ENCODE results near the gene CTSK. TPM values are rescaled to one million over a fixed set of nuclear protein-coding genes. Genes with fewer than 3 reads are reported as not detected.
"Not testable (repeated sequence)": the region's sequence is repeated elsewhere in the genome, so short reads cannot be mapped to it uniquely, and the experiment has no call there.

The CTSK gene
- total RNA-seq, 1 donor from 2014 or later = 2.8 TPM

GRCh38 chr1:150765977-150766301, 42.1 kb downstream of the CTSK start:
- not testable (repeated sequence) for DNase-seq (ENCODE audit: low spot score); H3K27me3 Mint-ChIP-seq (ENCODE audit: low read depth); H3K9me3 Mint-ChIP-seq
- peak overlapping the region; percentile 85 for H3K4me3 Mint-ChIP-seq (ENCODE audit: low read depth)
- peaks cover 27% of the 10 kb centered on the region for H3K36me3 Mint-ChIP-seq (ENCODE audit: low read depth)
- peak overlapping the region; percentile 88 for H3K27ac Mint-ChIP-seq
- intact Hi-C loops (cut with micrococcal nuclease) = loop anchor here (10.0 kb wide), 1 partner anchor 201 kb away; no protein-coding TSS in a partner anchor
- H3K4me1 Mint-ChIP-seq (ENCODE audit: low read depth) = peaks cover 32% of the 10 kb centered on the region

- Mint-ChIP-seq H3K9me3 (peaks cover 3% of the 10 kb centered on the region), H3K4me3 (ENCODE audit: low read depth) (peak within 1 kb of the TSS; percentile 85), H3K4me1 (ENCODE audit: low read depth) (peaks cover 27% of the 10 kb centered on the region), H3K36me3 (ENCODE audit: low read depth) (peaks cover 32% of the 10 kb centered on the region), H3K27me3 (ENCODE audit: low read depth) (peaks cover 1% of the 10 kb centered on the region), H3K27ac (peak within 1 kb of the TSS; percentile 88)
- DNase-seq (ENCODE audit: low spot score) = no peak
- intact Hi-C loops (cut with micrococcal nuclease) = loop anchor here (10.0 kb wide), 1 partner anchor 201 kb away; no protein-coding TSS in a partner anchor
These were observed 42.6 kb downstream of the CTSK start, which contains the start of gene CTSS for GRCh38 chr1:150765296-150765976. Gene CTSS, minus strand, starts transcription at chr1:150765778. Its CDS starts 1,015 bp downstream, at chr1:150764763.

- no peak for DNase-seq (ENCODE audit: low spot score)
- intact Hi-C loops (cut with micrococcal nuclease) = loop anchor here (5.0 to 10.0 kb wide), 2 partner anchors 67 to 200 kb away; partner anchors contain the start of gene GOLPH3L
- Mint-ChIP-seq H3K27me3 (ENCODE audit: low read depth) (peaks cover 1% of the 10 kb centered on the region), H3K4me1 (ENCODE audit: low read depth) (peaks cover 29% of the 10 kb centered on the region), H3K9me3 (peaks cover 6% of the 10 kb centered on the region), H3K4me3 (ENCODE audit: low read depth) (peak overlapping the region; percentile 85), H3K27ac (peak overlapping the region; percentile 88), H3K36me3 (ENCODE audit: low read depth) (peaks cover 40% of the 10 kb centered on the region)
These were observed 43.4 kb downstream of the CTSK start for GRCh38 chr1:150764617-150765101.

- peaks cover 29% of the 10 kb centered on the region for H3K4me1 Mint-ChIP-seq (ENCODE audit: low read depth)
- H3K9me3 Mint-ChIP-seq = peaks cover 6% of the 10 kb centered on the region
- peak overlapping the region; percentile 7 for H3K27ac Mint-ChIP-seq
- no peaks in the 10 kb centered on the region for H3K27me3 Mint-ChIP-seq (ENCODE audit: low read depth)
- no peak for DNase-seq (ENCODE audit: low spot score)
- intact Hi-C loops (cut with micrococcal nuclease) = loop anchor here (5.0 to 10.0 kb wide), 2 partner anchors 66 to 198 kb away; partner anchors contain the start of gene GOLPH3L
- H3K4me3 Mint-ChIP-seq (ENCODE audit: low read depth) = no peak overlapping the region
- peaks cover 42% of the 10 kb centered on the region for H3K36me3 Mint-ChIP-seq (ENCODE audit: low read depth)
These were observed 45.0 kb downstream of the CTSK start for GRCh38 chr1:150763018-150763417.

- Mint-ChIP-seq H3K36me3 (ENCODE audit: low read depth) (peaks cover 42% of the 10 kb centered on the region), H3K27ac (no peak overlapping the region), H3K4me3 (ENCODE audit: low read depth) (no peak overlapping the region), H3K9me3 (peaks cover 6% of the 10 kb centered on the region), H3K4me1 (ENCODE audit: low read depth) (peaks cover 29% of the 10 kb centered on the region), H3K27me3 (ENCODE audit: low read depth) (no peaks in the 10 kb centered on the region)
- no peak for DNase-seq (ENCODE audit: low spot score)
- intact Hi-C loops (cut with micrococcal nuclease) = loop anchor here (5.0 to 10.0 kb wide), 2 partner anchors 65 to 198 kb away; partner anchors contain the start of gene GOLPH3L
These were observed 45.5 kb downstream of the CTSK start for GRCh38 chr1:150762552-150762951.

- peaks cover 45% of the 10 kb centered on the region for H3K36me3 Mint-ChIP-seq (ENCODE audit: low read depth)
- no peak overlapping the region for H3K4me3 Mint-ChIP-seq (ENCODE audit: low read depth)
- H3K27me3 Mint-ChIP-seq (ENCODE audit: low read depth) = no peaks in the 10 kb centered on the region
- intact Hi-C loops (cut with micrococcal nuclease) = loop anchor here (5.0 to 10.0 kb wide), 2 partner anchors 64 to 197 kb away; partner anchors contain the start of gene GOLPH3L
- no peak overlapping the region for H3K27ac Mint-ChIP-seq
- peaks cover 29% of the 10 kb centered on the region for H3K4me1 Mint-ChIP-seq (ENCODE audit: low read depth)
- peaks cover 6% of the 10 kb centered on the region for H3K9me3 Mint-ChIP-seq
- DNase-seq (ENCODE audit: low spot score) = no peak
These were observed 46.3 kb downstream of the CTSK start for GRCh38 chr1:150761801-150762200.

GRCh38 chr1:150760013-150760412, 48.0 kb downstream of the CTSK start:
- Mint-ChIP-seq H3K4me3 (ENCODE audit: low read depth) (no peak overlapping the region), H3K4me1 (ENCODE audit: low read depth) (peaks cover 21% of the 10 kb centered on the region), H3K27me3 (ENCODE audit: low read depth) (no peaks in the 10 kb centered on the region), H3K36me3 (ENCODE audit: low read depth) (peaks cover 48% of the 10 kb centered on the region), H3K9me3 (peaks cover 6% of the 10 kb centered on the region), H3K27ac (no peak overlapping the region)
- DNase-seq (ENCODE audit: low spot score) = no peak
- intact Hi-C loops (cut with micrococcal nuclease) = loop anchor here (5.0 to 10.0 kb wide), 2 partner anchors 63 to 195 kb away; partner anchors contain the start of gene GOLPH3L

- no peak overlapping the region for H3K27ac Mint-ChIP-seq
- DNase-seq (ENCODE audit: low spot score) = no peak
These were observed 54.6 kb downstream of the CTSK start for GRCh38 chr1:150753416-150753815.

GRCh38 chr1:150751443-150751842, 56.6 kb downstream of the CTSK start:
- peaks cover 9% of the 10 kb centered on the region for H3K4me1 Mint-ChIP-seq (ENCODE audit: low read depth)
- H3K36me3 Mint-ChIP-seq (ENCODE audit: low read depth) = peaks cover 46% of the 10 kb centered on the region
- no peaks in the 10 kb centered on the region for H3K27me3 Mint-ChIP-seq (ENCODE audit: low read depth)
- no peak overlapping the region for H3K4me3 Mint-ChIP-seq (ENCODE audit: low read depth)
- no peak for DNase-seq (ENCODE audit: low spot score)
- no peak overlapping the region for H3K27ac Mint-ChIP-seq
- no peaks in the 10 kb centered on the region for H3K9me3 Mint-ChIP-seq
- intact Hi-C loops (cut with micrococcal nuclease) = no loop called here

More at GRCh38 chr1:150753416-150753815, 54.6 kb downstream of the CTSK start:
- peaks cover 50% of the 10 kb centered on the region for H3K36me3 Mint-ChIP-seq (ENCODE audit: low read depth)
- H3K4me3 Mint-ChIP-seq (ENCODE audit: low read depth) = no peak overlapping the region
- H3K9me3 Mint-ChIP-seq = no peaks in the 10 kb centered on the region
- intact Hi-C loops (cut with micrococcal nuclease) = no loop called here
- peaks cover 9% of the 10 kb centered on the region for H3K4me1 Mint-ChIP-seq (ENCODE audit: low read depth)
- H3K27me3 Mint-ChIP-seq (ENCODE audit: low read depth) = no peaks in the 10 kb centered on the region

- Mint-ChIP-seq H3K4me1 (ENCODE audit: low read depth) (peaks cover 9% of the 10 kb centered on the region), H3K27ac (no peak overlapping the region), H3K36me3 (ENCODE audit: low read depth) (peaks cover 42% of the 10 kb centered on the region), H3K4me3 (ENCODE audit: low read depth) (no peak overlapping the region), H3K27me3 (ENCODE audit: low read depth) (no peaks in the 10 kb centered on the region), H3K9me3 (no peaks in the 10 kb centered on the region)
- intact Hi-C loops (cut with micrococcal nuclease) = no loop called here
- no peak for DNase-seq (ENCODE audit: low spot score)
These were observed 58.2 kb downstream of the CTSK start for GRCh38 chr1:150749720-150750311.

- no peaks in the 10 kb centered on the region for H3K27me3 Mint-ChIP-seq (ENCODE audit: low read depth)
- H3K36me3 Mint-ChIP-seq (ENCODE audit: low read depth) = peaks cover 37% of the 10 kb centered on the region
- no peak overlapping the region for H3K4me3 Mint-ChIP-seq (ENCODE audit: low read depth)
- peaks cover 9% of the 10 kb centered on the region for H3K4me1 Mint-ChIP-seq (ENCODE audit: low read depth)
- DNase-seq (ENCODE audit: low spot score) = no peak
- H3K27ac Mint-ChIP-seq = peak overlapping the region; percentile 9
- intact Hi-C loops (cut with micrococcal nuclease) = no loop called here
- H3K9me3 Mint-ChIP-seq = no peaks in the 10 kb centered on the region
These were observed 59.0 kb downstream of the CTSK start for GRCh38 chr1:150748878-150749719.

All from activated T-helper 2 cell treated with anti-CD3 and anti-CD28 coated beads, Interferon-gamma antibody, Interleukin-2, Interleukin-4, amounts not matched to agents 10 μg/mL and 5 μg/mL and 100 μg/mL, durations not matched to agents 14 hours and 24 hours and 36 hours (primary cell).